ENCODE results near the gene MYO5B.

GRCh38 chr18:50162486-50163304, 32.3 kb downstream of the MYO5B start:
- no peak for TF ChIP-seq BCLAF1 (IDR thresholded peaks at IDR 0.05; ENCODE audit: borderline replicate concordance in 1 of 2, control insufficient read depth in 1 of 2, low read depth in 2 of 2, low read length in 1 of 2)
- no peak for TF ChIP-seq ZNF239 (CRISPR knock-in tag; IDR thresholded peaks at IDR 0.05)
- no peak for TF ChIP-seq POLR2AphosphoS2 (IDR thresholded peaks at IDR 0.05; ENCODE audit: low read length)
- no peak for TF ChIP-seq MAZ (CRISPR knock-in tag; conservative IDR thresholded peaks at IDR 0.05 in 1 of 2, IDR thresholded peaks at IDR 0.05 in 1 of 2)
- TF ChIP-seq GATAD2A (IDR thresholded peaks at IDR 0.05), result no peak
- no peak for TF ChIP-seq MYNN (IDR thresholded peaks at IDR 0.05)
- no peak for TF ChIP-seq MYNN (CRISPR knock-in tag; IDR thresholded peaks at IDR 0.05)
- TF ChIP-seq NFATC3 (IDR thresholded peaks at IDR 0.05), result no peak
- no peak for TF ChIP-seq NFIC (IDR thresholded peaks at IDR 0.05)
- no peak for TF ChIP-seq CTCF (IDR thresholded peaks at IDR 0.05 in 2 of 3, conservative IDR thresholded peaks at IDR 0.05 in 1 of 3; ENCODE audit: insufficient read depth in 2 of 3, low read depth in 1 of 3, low read length in 3 of 3)
